NB4 (cell line): ENCODE results near the gene SETD3.

Experiments
- POLR2A ChIP-seq: IDR thresholded peaks from 2 replicates; pipeline ENCODE4 v1.6.1; 2011; ENCODE audit warnings: mild to moderate bottlenecking; ENCODE audit not compliant: insufficient read length; ENCODE audit errors: extremely low read depth
- TF ChIP-seq, protein P1 (sequence below): IDR thresholded peaks from one replicate; pipeline ENCODE4 v1.5.1; 2012; ENCODE audit warnings: low read depth, low read length
- TF ChIP-seq, protein P2 (sequence below): IDR thresholded peaks from 2 replicates; pipeline ENCODE4 v1.6.1; 2011; ENCODE audit warnings: low read depth, low read length

DNA sequence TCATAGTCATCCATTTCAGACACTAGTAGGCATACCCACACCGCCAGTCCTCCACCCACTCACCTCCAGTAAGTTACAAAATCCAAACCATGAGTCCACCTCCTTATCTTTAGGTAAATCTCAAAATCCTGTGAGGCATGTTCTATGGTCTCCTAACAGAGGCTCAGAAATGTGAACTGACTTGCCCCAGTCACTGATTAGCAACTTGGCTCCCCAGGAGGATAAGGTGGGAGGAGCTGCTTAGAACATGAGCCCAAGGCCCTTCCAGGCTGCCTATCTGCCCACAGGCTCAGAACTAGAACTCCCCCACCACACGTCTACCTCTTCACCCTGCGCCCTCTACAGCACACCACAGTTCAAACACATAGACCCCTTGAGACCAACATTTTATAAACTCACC, 19.9 kb downstream of the SETD3 start:
- TF ChIP-seq, protein P1, sequence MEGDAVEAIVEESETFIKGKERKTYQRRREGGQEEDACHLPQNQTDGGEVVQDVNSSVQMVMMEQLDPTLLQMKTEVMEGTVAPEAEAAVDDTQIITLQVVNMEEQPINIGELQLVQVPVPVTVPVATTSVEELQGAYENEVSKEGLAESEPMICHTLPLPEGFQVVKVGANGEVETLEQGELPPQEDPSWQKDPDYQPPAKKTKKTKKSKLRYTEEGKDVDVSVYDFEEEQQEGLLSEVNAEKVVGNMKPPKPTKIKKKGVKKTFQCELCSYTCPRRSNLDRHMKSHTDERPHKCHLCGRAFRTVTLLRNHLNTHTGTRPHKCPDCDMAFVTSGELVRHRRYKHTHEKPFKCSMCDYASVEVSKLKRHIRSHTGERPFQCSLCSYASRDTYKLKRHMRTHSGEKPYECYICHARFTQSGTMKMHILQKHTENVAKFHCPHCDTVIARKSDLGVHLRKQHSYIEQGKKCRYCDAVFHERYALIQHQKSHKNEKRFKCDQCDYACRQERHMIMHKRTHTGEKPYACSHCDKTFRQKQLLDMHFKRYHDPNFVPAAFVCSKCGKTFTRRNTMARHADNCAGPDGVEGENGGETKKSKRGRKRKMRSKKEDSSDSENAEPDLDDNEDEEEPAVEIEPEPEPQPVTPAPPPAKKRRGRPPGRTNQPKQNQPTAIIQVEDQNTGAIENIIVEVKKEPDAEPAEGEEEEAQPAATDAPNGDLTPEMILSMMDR: no peak
- TF ChIP-seq, protein P2, sequence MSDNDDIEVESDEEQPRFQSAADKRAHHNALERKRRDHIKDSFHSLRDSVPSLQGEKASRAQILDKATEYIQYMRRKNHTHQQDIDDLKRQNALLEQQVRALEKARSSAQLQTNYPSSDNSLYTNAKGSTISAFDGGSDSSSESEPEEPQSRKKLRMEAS: no peak
- TF ChIP-seq POLR2A: no peak
